Stomach (tissue), 9 donors: ENCODE data around the gene FARP2. TPM values are rescaled to one million over a fixed set of nuclear protein-coding genes. Genes with fewer than 3 reads are reported as not detected.

Source experiments
- DNase-seq, 2 donors: peaks; one replicate each; pipeline versions ENCODE4 v3.0.0 to v3.0.0-alpha.2; 2013 to 2019
- H3K27ac ChIP-seq, 5 donors: fragments of 200-600 bp in 4 of 5; sonication (generic) in 4 of 5; one replicate each; pipeline ENCODE4 v1.5.1; 2013 to 2019; ENCODE audit warnings: mild to moderate bottlenecking in 1 of 5, moderate library complexity in 1 of 5
- H3K27me3 ChIP-seq, 3 donors: fragments of 200-600 bp; sonication (generic); one replicate each; pipeline ENCODE4 v1.5.1; 2017 to 2019; ENCODE audit warnings: mixed run types in 1 of 3
- H3K36me3 ChIP-seq, 4 donors: fragments of 200-600 bp; sonication (generic); 1 replicate in 3 of 4; 2 replicates in 1 of 4; pipeline ENCODE4 v1.5.1; 2016 to 2019
- H3K4me1 ChIP-seq, 4 donors: fragments of 200-600 bp; sonication (generic); one replicate each; pipeline ENCODE4 v1.5.1; 2016 to 2019
- H3K4me3 ChIP-seq, 4 donors: fragments of 200-600 bp; sonication (generic) in 3 of 4; one replicate each; pipeline ENCODE4 v1.5.1; 2016 to 2019; ENCODE audit warnings: mild to moderate bottlenecking in 1 of 4
- H3K9me3 ChIP-seq, 4 donors: fragments of 200-600 bp; sonication (generic); one replicate each; pipeline ENCODE4 v1.5.1; 2016 to 2019
- EP300 ChIP-seq: sonication (generic); formaldehyde crosslinking; IDR thresholded peaks from one replicate; pipeline ENCODE4 v1.6.1; 2017; ENCODE audit warnings: antibody characterized with exemption
- POLR2A ChIP-seq, 4 donors: fragments of 450-650 bp; IDR thresholded peaks; one replicate each; pipeline ENCODE4 v1.6.1; 2016; ENCODE audit warnings: antibody characterized with exemption in 4 of 4, control low read depth in 2 of 4, mild to moderate bottlenecking in 1 of 4, moderate library complexity in 1 of 4
- POLR2AphosphoS5 ChIP-seq, 3 donors: sonication (generic); formaldehyde crosslinking; IDR thresholded peaks; one replicate each; pipeline ENCODE4 v1.6.1; 2016; ENCODE audit warnings: antibody characterized with exemption in 3 of 3
- WGBS, 5 donors: extraction: QIAGEN DNeasy Blood & Tissue Kit in 3 of 5; methylation state at CpG; one replicate each; pipeline versions ENCODE4 v1.1.5 to v1.1.7; 2013 to 2018; 5-methylcytosine and 5-hydroxymethylcytosine counted together
- intact Hi-C: fragments of 100-400 bp; cut with DNase I; formaldehyde crosslinking; loops from one replicate; pipeline ENCODE4 v1.15.1; 2023; ENCODE audit warnings: low total_unique reads
- polyA plus RNA-seq, 3 donors: library from polyadenylated mRNA; stranded (reverse); fragments of 200-250 nt; gene quantifications; one replicate each; pipeline ENCODE4 v1.2.3, GENCODE V29; 2013
- total RNA-seq, 5 donors: library from RNA; depleted of rRNA; stranded (reverse); fragments of >200 nt; gene quantifications; one replicate each; pipeline versions ENCODE4 v1.1.0 to v1.2.3, GENCODE V29; 2014 to 2016
- TF ChIP-seq, protein P1 (sequence below), 7 experiments: fragments of 450-650 bp in 4 of 7; fragments of 200-600 bp in 3 of 7; sonication (generic) in 3 of 7; IDR thresholded peaks; one replicate each; pipeline ENCODE4 v1.5.1; 2016 to 2019; ENCODE audit warnings: antibody characterized with exemption in 7 of 7, control low read depth in 2 of 7, mild to moderate bottlenecking in 1 of 7
- donor health status: healthy with polysubstance abuse.
- donor health status: Bipolar disorder and iron deficiency.
- donor health status: healthy.

FARP2 gene
- total and polyA plus RNA-seq, 8 donors = 15.8 to 260 (median 69.1) TPM

DNA sequence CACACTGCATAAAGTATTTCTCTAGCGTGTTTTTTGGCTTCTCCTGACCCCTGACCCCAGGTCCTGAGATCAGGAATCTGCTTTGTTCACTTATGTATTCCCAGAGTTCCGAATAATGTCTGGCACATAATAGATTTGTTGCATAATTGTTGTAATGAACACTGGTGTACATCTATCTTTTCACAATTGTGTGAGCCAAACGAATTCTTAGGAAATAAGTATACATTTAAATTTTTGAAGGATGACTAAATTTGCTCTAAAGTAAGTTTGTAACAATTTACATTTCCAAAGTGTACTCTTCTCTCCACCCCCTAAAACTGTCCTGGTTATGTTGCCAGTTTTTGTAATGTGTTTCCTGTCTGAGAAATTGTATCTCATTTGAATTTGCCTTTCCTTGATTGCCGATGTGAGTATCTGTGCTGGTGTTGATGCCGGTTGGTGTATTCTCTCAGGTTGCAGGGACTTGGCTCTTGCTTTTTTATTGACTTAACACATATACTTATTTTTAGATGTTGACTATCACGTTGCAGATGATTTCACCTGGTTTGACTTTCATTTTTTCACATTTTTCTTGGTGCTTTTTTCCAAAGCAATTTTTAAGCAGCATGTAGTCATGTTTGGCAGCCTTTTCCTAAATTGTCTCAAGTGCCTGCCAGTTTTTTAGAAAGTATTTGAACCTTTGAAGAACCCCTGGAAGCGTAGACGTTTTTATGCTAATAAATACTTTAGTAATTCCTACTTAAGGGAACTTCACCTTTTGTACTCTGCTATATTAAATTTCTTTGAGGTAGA is 16.1 kb upstream of the FARP2 start:
- Histone ChIP-seq H3K27ac (peak overlapping the region in 3 of 5 donors; percentile 30 to 61 (median 56)), H3K9me3 (no peaks in the 10 kb centered on the region), H3K36me3 (peaks cover 56 to 95% (median 95%) of the 10 kb centered on the region in 4 donors), H3K4me1 (peaks cover 5 to 27% (median 15%) of the 10 kb centered on the region in 4 donors), H3K4me3 (no peak overlapping the region), H3K27me3 (no peaks in the 10 kb centered on the region)
- WGBS, 5 donors = 47 to 60% (median 52%) methylated on average over 8 of the region's 8 CpGs
- TF ChIP-seq POLR2A (IDR thresholded peaks at IDR 0.05) (no peak), EP300 (no peak), POLR2AphosphoS5 (IDR thresholded peaks at IDR 0.05) (no peak)
- TF ChIP-seq, protein P1, sequence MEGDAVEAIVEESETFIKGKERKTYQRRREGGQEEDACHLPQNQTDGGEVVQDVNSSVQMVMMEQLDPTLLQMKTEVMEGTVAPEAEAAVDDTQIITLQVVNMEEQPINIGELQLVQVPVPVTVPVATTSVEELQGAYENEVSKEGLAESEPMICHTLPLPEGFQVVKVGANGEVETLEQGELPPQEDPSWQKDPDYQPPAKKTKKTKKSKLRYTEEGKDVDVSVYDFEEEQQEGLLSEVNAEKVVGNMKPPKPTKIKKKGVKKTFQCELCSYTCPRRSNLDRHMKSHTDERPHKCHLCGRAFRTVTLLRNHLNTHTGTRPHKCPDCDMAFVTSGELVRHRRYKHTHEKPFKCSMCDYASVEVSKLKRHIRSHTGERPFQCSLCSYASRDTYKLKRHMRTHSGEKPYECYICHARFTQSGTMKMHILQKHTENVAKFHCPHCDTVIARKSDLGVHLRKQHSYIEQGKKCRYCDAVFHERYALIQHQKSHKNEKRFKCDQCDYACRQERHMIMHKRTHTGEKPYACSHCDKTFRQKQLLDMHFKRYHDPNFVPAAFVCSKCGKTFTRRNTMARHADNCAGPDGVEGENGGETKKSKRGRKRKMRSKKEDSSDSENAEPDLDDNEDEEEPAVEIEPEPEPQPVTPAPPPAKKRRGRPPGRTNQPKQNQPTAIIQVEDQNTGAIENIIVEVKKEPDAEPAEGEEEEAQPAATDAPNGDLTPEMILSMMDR (IDR thresholded peaks at IDR 0.05) = no peak
- no peak for DNase-seq
- intact Hi-C loops = no loop called here

DNA sequence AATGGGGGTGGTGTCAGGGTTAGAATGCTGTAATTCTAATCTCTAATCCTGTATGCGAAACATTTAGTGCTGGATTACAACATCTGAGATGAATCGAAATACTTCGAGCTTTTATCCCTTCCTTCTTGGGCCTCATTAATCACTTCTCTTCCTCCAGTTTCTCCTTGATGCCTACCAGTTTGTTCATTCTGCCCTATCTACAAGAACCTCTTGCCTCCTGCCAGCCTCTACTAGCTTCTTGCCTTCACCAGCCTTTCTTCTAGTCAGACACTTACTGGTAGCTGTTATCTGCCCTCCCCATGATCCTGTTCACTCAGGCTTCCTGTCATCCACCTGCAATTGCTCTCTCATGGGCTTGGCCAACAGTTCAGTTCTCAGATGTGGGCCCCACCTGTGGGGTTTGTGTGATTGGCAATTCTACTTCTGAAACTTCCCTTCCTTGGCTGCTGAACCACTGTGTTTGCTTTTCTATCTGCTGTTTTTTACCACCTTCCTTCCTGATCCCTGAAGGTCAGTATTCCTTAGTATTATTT is 15.4 kb upstream of the FARP2 start:
- DNase-seq = peak in 1 of 2 donors; percentile 28

DNA sequence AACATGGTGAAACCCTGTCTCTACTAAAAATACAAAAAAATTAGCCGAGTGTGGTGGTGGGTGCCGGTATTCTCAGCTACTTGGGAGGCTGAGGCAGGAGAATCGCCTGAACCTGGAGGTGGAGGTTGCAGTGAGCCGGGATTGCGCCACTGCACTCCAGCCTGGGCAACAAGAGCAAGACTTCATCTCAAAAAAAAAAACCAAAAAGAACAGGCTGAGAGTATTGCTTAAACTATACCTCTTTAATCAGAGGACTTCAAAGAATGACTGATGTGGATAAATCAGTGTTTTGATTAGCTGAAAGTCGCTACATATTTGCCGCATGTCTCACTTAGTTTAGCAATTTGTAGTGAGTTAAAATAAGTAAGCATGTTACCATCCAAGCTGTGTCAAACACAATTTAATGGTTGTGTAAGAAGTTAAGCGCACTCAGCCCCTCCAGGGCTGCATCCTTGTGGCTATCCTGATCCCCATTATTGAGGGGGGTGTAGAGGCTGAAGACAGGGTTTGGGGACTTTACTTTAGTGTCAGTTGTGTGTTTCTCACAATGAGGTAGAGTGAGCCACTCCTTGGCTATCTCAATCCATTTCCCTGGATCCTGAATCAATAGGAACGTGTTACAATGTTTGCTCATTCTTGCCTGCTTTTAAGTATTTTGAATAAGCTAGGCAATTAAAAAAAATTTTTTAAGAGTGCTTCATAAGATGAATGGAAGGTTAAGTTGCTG is 11.0 kb upstream of the FARP2 start:
- peaks cover 77 to 100% (median 100%) of the 10 kb centered on the region in 4 donors for H3K36me3 ChIP-seq
- H3K27me3 ChIP-seq = no peaks in the 10 kb centered on the region
- peaks cover 0 to 17% (median 9%) of the 10 kb centered on the region in 4 donors for H3K4me1 ChIP-seq
- 80 to 91% (median 84%) methylated on average over 9 of the region's 9 CpGs for WGBS, 5 donors
- TF ChIP-seq POLR2A (IDR thresholded peaks at IDR 0.05) (no peak), POLR2AphosphoS5 (IDR thresholded peaks at IDR 0.05) (no peak), EP300 (no peak)
- TF ChIP-seq, protein P1 (IDR thresholded peaks at IDR 0.05) = no peak
- intact Hi-C loops = no loop called here
- no peaks in the 10 kb centered on the region for H3K9me3 ChIP-seq
- no peak overlapping the region for H3K27ac ChIP-seq
- no peak overlapping the region for H3K4me3 ChIP-seq
- DNase-seq = no peak

More for the DNA sequence above, 15.4 kb upstream of the FARP2 start:
- Histone ChIP-seq H3K9me3 (no peaks in the 10 kb centered on the region), H3K27ac (peak overlapping the region in 4 of 5 donors; percentile 30 to 61 (median 47)), H3K27me3 (no peaks in the 10 kb centered on the region), H3K4me1 (peaks cover 5 to 27% (median 15%) of the 10 kb centered on the region in 4 donors), H3K4me3 (no peak overlapping the region), H3K36me3 (peaks cover 59 to 95% (median 95%) of the 10 kb centered on the region in 4 donors)
- TF ChIP-seq POLR2A (IDR thresholded peaks at IDR 0.05) (no peak), POLR2AphosphoS5 (IDR thresholded peaks at IDR 0.05) (no peak), EP300 (no peak)
- TF ChIP-seq, protein P1 (IDR thresholded peaks at IDR 0.05) = no peak
- 72 to 90% (median 85%) methylated on average over 3 of the region's 3 CpGs for WGBS, 5 donors
- intact Hi-C loops = no loop called here

DNA sequence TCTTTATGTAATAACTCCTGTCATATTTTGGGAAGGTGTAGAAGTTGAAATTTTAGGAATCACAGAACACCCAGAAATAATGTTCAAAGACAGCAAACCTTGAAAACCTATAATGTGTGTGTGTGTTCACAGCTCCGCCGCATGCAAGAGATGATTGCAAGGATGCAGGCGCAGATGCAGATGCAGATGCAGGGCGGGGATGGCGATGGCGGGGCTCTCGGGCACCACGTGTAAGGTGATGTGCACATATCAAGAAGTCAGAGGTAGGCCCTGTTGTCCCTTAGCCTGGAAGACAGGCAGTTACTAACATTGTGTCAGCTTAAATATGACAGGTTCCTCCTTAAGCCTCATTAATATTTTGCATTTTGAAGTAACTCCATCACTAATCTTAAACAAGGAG is 6.1 kb upstream of the FARP2 start:
- Histone ChIP-seq H3K4me3 (no peak overlapping the region), H3K27me3 (no peaks in the 10 kb centered on the region), H3K4me1 (peaks cover 20 to 32% (median 26%) of the 10 kb centered on the region in 4 donors), H3K27ac (peak overlapping the region in 1 of 5 donors; percentile 31), H3K36me3 (peaks cover 85 to 98% (median 93%) of the 10 kb centered on the region in 4 donors), H3K9me3 (no peaks in the 10 kb centered on the region)
- 89 to 94% (median 90%) methylated on average over 8 of the region's 8 CpGs for WGBS, 5 donors
- DNase-seq = no peak
- intact Hi-C loops = no loop called here
- TF ChIP-seq EP300 = no peak
- TF ChIP-seq, protein P1 (IDR thresholded peaks at IDR 0.05) = no peak
- no peak for TF ChIP-seq POLR2A (IDR thresholded peaks at IDR 0.05)
- no peak for TF ChIP-seq POLR2AphosphoS5 (IDR thresholded peaks at IDR 0.05)
